Memory B cell (primary cell): ENCODE measurements around the gene MAML3.

Experiments used
- ATAC-seq: fragments of 150-1000 bp; cut with Tn5 transposase; 2 replicates; pipeline ENCODE4 v1.10.0; 2021; ENCODE audit warnings: low read depth, mild to moderate bottlenecking, moderate library complexity
- DNase-seq, 2 donors: peaks; one replicate each; pipeline ENCODE4 v3.0.0; 2022; ENCODE audit warnings: low spot score in 2 of 2
- H3K27ac Mint-ChIP-seq: one replicate; pipeline ENCODE4 v1.8.0; 2022; ENCODE audit warnings: mild to moderate bottlenecking, moderate library complexity, mixed read lengths
- H3K27me3 Mint-ChIP-seq: one replicate; pipeline ENCODE4 v1.8.0; 2022; ENCODE audit warnings: mixed read lengths
- H3K36me3 Mint-ChIP-seq: one replicate; pipeline ENCODE4 v1.8.0; 2022; ENCODE audit warnings: mild to moderate bottlenecking, mixed read lengths
- H3K4me1 Mint-ChIP-seq: one replicate; pipeline ENCODE4 v1.8.0; 2022; ENCODE audit warnings: mixed read lengths
- H3K4me3 Mint-ChIP-seq: one replicate; pipeline ENCODE4 v1.8.0; 2022; ENCODE audit warnings: mild to moderate bottlenecking, moderate library complexity, mixed read lengths
- H3K9me3 Mint-ChIP-seq: one replicate; pipeline ENCODE4 v1.8.0; 2022; ENCODE audit warnings: mixed read lengths

MAML3 gene

GRCh38 chr4:140150886-140151698, 2.9 kb downstream of the MAML3 start:
- ATAC-seq (peak; percentile 75), DNase-seq (peak; percentile 44 to 47)
- Mint-ChIP-seq H3K36me3 (no peaks in the 10 kb centered on the region), H3K4me3 (peak overlapping the region; percentile 89), H3K4me1 (peaks cover 12% of the 10 kb centered on the region), H3K27ac (peak overlapping the region; percentile 73), H3K9me3 (no peaks in the 10 kb centered on the region), H3K27me3 (peaks cover 17% of the 10 kb centered on the region)

DNA sequence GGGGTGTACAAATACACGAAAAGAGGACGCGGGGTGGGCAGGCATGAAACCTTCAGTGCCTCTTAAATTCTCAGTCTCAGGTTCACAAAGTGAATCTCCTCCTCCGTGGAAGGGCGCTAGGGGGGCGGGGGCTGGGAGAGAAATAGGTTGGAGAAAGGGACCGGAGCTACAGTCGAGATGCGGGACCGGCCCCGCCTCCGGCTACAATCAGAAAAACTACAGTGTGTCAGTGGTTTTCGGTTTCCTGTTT, 3.4 kb downstream of the MAML3 start:
- Mint-ChIP-seq H3K36me3 (no peaks in the 10 kb centered on the region), H3K4me3 (peak overlapping the region; percentile 89), H3K4me1 (peaks cover 12% of the 10 kb centered on the region), H3K9me3 (no peaks in the 10 kb centered on the region), H3K27me3 (peaks cover 17% of the 10 kb centered on the region), H3K27ac (peak overlapping the region; percentile 73)
- no peak for DNase-seq
- no peak for ATAC-seq

DNA sequence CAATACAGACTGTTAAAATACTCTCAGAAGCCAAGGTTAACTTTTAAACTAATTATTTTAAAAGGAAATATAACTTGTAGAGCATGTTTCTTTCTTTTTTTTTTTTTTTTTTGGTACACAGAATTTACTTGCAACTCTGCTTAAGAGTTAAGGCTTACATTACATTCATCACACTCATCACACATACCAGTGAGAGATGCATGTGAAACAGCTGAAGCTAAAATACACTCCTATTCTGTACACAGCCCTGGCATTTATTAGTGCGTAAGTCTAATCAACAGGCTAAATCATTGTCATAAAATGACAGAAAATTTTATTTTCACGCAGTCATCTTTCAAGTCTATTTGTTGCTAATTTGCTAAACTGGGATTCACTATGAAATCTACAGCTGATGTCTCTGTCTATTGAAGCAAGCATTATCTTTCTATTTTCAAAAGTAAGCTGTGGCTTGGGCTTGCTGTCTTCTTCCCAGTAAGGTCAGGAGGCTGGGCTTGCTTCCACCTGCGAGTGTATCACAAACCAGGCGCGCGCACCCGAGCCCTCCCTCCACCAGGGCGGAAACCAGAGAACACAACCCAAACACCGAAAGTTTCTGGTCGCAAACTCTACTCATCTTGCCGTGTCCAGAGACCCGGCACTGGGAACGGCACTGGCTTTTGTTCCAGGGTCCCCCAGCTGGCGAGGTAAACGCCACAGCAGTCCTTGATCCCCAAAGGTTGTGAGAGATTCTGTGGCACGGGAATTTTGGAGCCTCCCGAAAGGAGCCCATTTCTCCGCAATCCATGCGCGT, 3.9 kb downstream of the MAML3 start:
- peak in 1 of 2 donors; percentile 25 for DNase-seq
- peak overlapping the region; percentile 89 for H3K4me3 Mint-ChIP-seq
- peaks cover 18% of the 10 kb centered on the region for H3K27me3 Mint-ChIP-seq
- ATAC-seq, result no peak
- H3K27ac Mint-ChIP-seq, result peak overlapping the region; percentile 73
- H3K9me3 Mint-ChIP-seq, result no peaks in the 10 kb centered on the region
- H3K4me1 Mint-ChIP-seq, result peaks cover 12% of the 10 kb centered on the region
- H3K36me3 Mint-ChIP-seq, result no peaks in the 10 kb centered on the region

DNA sequence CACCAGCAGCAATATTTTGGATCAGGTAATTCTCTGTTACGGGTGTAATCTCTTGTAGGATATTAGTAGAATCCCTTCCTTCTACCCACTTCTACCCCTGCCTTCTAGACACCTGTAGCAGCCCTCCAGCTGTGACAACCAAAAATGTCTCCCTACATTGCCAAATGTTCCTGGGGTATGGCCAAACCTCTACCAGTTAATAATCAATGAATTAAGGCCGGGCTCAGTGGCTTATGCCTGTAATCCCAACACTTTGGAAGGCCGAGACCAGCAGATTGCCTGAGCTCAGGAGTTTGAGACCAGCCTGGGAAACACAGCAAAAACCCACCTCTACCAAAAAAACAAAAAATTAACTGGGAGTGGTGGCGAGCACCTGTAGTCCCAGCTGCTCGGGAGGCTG, 9.9 kb downstream of the MAML3 start:
- Mint-ChIP-seq H3K4me1 (no peaks in the 10 kb centered on the region), H3K9me3 (no peaks in the 10 kb centered on the region), H3K4me3 (no peak overlapping the region), H3K27me3 (peaks cover 17% of the 10 kb centered on the region), H3K36me3 (no peaks in the 10 kb centered on the region), H3K27ac (no peak overlapping the region)
- ATAC-seq (no peak), DNase-seq (no peak)

DNA sequence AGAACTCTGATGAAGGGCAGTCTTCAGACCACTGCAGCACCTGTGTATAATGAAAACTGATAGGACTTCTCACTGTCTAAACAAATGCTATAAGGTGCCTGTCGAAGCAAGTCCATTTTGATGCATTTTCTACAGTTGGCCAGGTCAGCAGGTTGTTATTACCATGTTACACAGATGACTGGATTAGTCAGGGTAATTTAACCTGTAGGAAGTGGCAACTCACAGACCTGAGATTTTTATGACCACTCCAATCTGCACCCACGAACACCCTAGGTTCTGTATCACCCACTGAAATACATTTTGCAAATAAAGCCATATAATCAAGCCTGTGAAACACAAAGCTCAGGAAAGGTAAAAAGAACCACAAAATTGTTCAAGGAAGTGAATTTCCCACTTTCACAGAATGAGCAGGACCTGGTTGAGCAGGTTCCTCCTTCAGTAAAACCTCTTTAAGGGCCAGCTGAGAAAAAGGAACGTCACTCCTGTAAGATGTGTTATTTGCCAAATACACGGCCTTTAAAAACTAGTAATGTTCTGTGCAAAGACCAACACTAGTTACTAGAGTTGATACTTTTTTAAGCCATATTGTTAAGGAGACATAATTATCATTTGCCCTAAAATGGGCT, 12.7 kb downstream of the MAML3 start:
- DNase-seq (no peak), ATAC-seq (no peak)
- Mint-ChIP-seq H3K4me3 (no peak overlapping the region), H3K4me1 (no peaks in the 10 kb centered on the region), H3K27me3 (peaks cover 16% of the 10 kb centered on the region), H3K36me3 (no peaks in the 10 kb centered on the region), H3K9me3 (no peaks in the 10 kb centered on the region), H3K27ac (no peak overlapping the region)

GRCh38 chr4:140140566-140140965, 13.4 kb downstream of the MAML3 start:
- H3K4me1 Mint-ChIP-seq, result no peaks in the 10 kb centered on the region
- no peaks in the 10 kb centered on the region for H3K36me3 Mint-ChIP-seq
- DNase-seq, result no peak
- peaks cover 16% of the 10 kb centered on the region for H3K27me3 Mint-ChIP-seq
- ATAC-seq, result no peak
- no peak overlapping the region for H3K27ac Mint-ChIP-seq
- H3K4me3 Mint-ChIP-seq, result no peak overlapping the region
- no peaks in the 10 kb centered on the region for H3K9me3 Mint-ChIP-seq

DNA sequence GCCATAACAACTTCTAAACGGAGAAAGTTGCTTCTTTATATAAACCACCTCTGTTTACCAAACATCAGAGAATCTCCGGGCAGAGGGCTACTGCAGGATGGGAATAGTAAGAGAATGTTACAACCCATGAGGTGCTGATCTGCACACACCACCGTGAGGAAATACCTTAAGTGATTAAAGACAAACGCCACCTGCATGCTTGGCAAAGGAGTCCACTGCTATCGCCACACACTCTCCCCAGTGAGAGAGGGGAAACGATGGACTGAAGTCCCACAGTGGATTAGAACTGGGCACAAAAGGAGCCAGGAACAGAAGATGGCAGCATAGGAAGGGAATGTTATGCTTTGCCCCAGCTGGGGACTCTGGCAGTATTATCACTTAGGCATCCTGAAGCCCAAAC, 15.6 kb downstream of the MAML3 start:
- no peak for DNase-seq
- no peak for ATAC-seq
- no peak overlapping the region for H3K27ac Mint-ChIP-seq
- H3K36me3 Mint-ChIP-seq, result no peaks in the 10 kb centered on the region
- H3K27me3 Mint-ChIP-seq, result peaks cover 13% of the 10 kb centered on the region
- no peak overlapping the region for H3K4me3 Mint-ChIP-seq
- H3K4me1 Mint-ChIP-seq, result no peaks in the 10 kb centered on the region
- H3K9me3 Mint-ChIP-seq, result no peaks in the 10 kb centered on the region

- H3K9me3 Mint-ChIP-seq, result no peaks in the 10 kb centered on the region
- ATAC-seq, result no peak
Measured at GRCh38 chr4:140137671-140138070, 16.3 kb downstream of the MAML3 start.

DNA sequence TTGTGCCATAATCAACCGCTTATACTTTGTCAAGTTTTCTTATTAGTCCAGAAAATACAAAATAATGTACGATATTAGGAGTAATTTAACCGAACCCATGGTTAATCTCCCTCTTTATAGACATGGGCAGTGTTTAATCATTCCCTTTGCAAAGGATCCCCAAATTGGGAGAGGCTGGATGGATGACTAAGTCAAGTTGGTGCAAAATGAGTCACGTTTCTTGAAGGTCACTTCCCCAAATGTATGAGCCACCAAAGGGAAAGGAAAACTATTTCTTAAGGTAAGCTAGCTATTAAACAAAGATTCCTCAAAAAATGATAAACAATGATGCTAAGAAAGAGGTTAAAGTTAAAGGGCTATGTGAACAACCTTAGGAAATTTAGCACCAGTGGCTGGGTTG, 17.5 kb downstream of the MAML3 start:
- no peaks in the 10 kb centered on the region for H3K36me3 Mint-ChIP-seq
- H3K4me3 Mint-ChIP-seq, result no peak overlapping the region
- DNase-seq (no peak), ATAC-seq (no peak)
- H3K9me3 Mint-ChIP-seq, result no peaks in the 10 kb centered on the region
- H3K4me1 Mint-ChIP-seq, result no peaks in the 10 kb centered on the region
- H3K27me3 Mint-ChIP-seq, result peaks cover 17% of the 10 kb centered on the region
- H3K27ac Mint-ChIP-seq, result no peak overlapping the region

More at GRCh38 chr4:140137671-140138070, 16.3 kb downstream of the MAML3 start:
- no peak overlapping the region for H3K4me3 Mint-ChIP-seq
- peaks cover 12% of the 10 kb centered on the region for H3K27me3 Mint-ChIP-seq
- no peak overlapping the region for H3K27ac Mint-ChIP-seq
- no peak for DNase-seq
- no peaks in the 10 kb centered on the region for H3K4me1 Mint-ChIP-seq
- H3K36me3 Mint-ChIP-seq, result no peaks in the 10 kb centered on the region

DNA sequence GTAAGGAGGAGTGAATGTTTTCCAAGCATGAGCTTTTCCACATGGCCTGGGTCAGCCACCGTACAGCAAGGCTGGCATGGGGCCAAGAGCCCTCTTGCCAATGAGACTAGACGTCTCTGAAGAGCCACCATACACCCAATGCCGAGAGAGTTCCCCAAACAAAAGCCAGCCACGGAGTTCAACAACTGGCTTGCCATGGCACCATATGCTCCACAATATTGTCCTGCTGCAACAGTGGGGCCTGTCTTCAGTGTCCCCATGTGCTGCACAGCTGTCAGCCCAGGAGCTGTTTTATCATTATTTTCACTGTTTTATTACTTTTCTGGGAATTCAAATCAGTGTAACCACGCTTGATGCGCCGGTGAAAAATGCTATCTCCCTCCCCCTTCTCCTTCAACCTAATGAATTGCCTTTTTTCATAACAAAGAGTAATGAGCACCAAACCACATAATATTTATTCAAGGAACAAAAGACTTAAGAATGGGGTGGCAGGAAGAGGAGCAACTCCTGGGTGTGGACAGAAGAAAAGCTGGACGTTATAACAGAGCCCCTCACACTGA, 18.4 kb downstream of the MAML3 start:
- Mint-ChIP-seq H3K36me3 (no peaks in the 10 kb centered on the region), H3K9me3 (no peaks in the 10 kb centered on the region), H3K4me3 (no peak overlapping the region), H3K27ac (no peak overlapping the region), H3K27me3 (peaks cover 17% of the 10 kb centered on the region), H3K4me1 (no peaks in the 10 kb centered on the region)
- ATAC-seq, result no peak
- DNase-seq, result no peak

DNA sequence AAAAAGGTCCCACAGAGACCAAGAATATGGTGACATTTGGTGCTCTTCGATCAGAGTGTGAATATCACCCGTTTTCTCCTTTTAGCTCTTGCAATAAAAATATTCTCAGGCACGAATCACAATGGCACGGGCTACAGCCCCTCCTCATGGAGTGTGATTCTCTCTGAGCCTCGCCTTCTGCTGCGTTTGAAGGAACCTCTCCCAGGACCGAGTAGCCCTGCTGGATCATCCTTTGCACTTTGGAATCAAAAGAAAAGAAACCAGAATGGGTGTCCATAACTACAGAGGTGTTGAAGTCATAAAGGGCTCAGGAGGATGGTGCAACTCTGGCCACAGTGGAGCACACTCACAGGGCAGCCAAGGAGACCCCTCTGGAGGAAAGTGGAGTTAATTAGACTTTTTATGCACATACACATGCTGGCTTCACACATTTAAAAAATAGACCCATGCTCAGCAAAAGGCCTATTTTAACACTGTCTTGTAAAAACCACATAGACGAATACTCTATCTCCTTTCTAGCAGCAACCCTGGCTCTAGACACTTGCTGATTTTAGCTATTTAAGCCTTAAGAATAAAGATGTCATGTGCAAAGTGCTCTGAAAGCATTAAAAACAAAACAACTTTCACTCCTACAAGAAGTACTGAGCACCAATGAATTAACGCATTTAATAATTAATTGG, 19.1 kb downstream of the MAML3 start:
- H3K27me3 Mint-ChIP-seq, result peaks cover 17% of the 10 kb centered on the region
- DNase-seq (no peak), ATAC-seq (no peak)
- no peak overlapping the region for H3K4me3 Mint-ChIP-seq
- H3K4me1 Mint-ChIP-seq, result no peaks in the 10 kb centered on the region
- H3K9me3 Mint-ChIP-seq, result no peaks in the 10 kb centered on the region
- no peaks in the 10 kb centered on the region for H3K36me3 Mint-ChIP-seq
- H3K27ac Mint-ChIP-seq, result no peak overlapping the region

DNA sequence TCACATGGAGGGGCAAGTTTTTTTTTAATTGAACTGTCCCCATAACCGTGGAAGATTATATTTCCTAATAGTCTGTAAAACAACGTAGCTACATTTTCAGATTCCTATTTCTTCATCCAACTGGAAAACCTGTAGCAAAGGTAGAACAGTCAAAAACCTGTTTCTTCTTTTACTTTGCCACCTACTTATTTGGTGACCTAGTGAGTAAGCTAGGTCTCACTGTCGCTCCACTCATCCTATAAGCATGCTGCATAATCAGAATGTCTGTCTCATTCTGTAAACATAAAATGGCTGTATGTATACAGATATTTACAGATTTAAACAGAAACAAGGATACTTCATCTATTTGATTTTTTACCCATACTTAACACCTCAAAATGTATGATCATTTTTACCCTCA, 20.4 kb downstream of the MAML3 start:
- no peaks in the 10 kb centered on the region for H3K4me1 Mint-ChIP-seq
- no peaks in the 10 kb centered on the region for H3K9me3 Mint-ChIP-seq
- DNase-seq (no peak), ATAC-seq (no peak)
- no peak overlapping the region for H3K4me3 Mint-ChIP-seq
- H3K27me3 Mint-ChIP-seq, result peaks cover 17% of the 10 kb centered on the region
- H3K27ac Mint-ChIP-seq, result no peak overlapping the region
- H3K36me3 Mint-ChIP-seq, result no peaks in the 10 kb centered on the region

- Mint-ChIP-seq H3K4me3 (no peak overlapping the region), H3K9me3 (no peaks in the 10 kb centered on the region), H3K27ac (no peak overlapping the region), H3K4me1 (no peaks in the 10 kb centered on the region), H3K36me3 (no peaks in the 10 kb centered on the region), H3K27me3 (peaks cover 15% of the 10 kb centered on the region)
- ATAC-seq, result no peak
- no peak for DNase-seq
Measured at GRCh38 chr4:140131675-140132229, 22.2 kb downstream of the MAML3 start.
